Fibroblast of lung (primary cell): ENCODE results near the gene CABP7. TPM values are rescaled to one million over a fixed set of nuclear protein-coding genes. Genes with fewer than 3 reads are reported as not detected.
"Not testable (repeated sequence)": the region's sequence is repeated elsewhere in the genome, so short reads cannot be mapped to it uniquely, and the experiment has no call there.

Source experiments
- DNase-seq, 2 donors: peaks; one replicate each; pipeline versions ENCODE4 v3.0.0 to v3.0.0-alpha.2; 2010; ENCODE audit warnings: low read depth in 2 of 2
- H2AFZ ChIP-seq: 2 replicates; pipeline ENCODE4 v1.5.1; 2012; ENCODE audit warnings: low read length, control low read depth, inconsistent platforms
- H3K27ac ChIP-seq: 2 replicates; pipeline ENCODE4 v1.5.1; 2011; ENCODE audit warnings: low read length, control low read depth; ENCODE audit not compliant: insufficient read depth
- H3K27me3 ChIP-seq: 2 replicates; pipeline ENCODE4 v1.5.1; 2011; ENCODE audit warnings: mild to moderate bottlenecking, low read length; ENCODE audit not compliant: control insufficient read depth, insufficient read depth
- H3K36me3 ChIP-seq: 2 replicates; pipeline ENCODE4 v1.5.1; 2011; ENCODE audit warnings: low read length; ENCODE audit not compliant: control insufficient read depth, insufficient read depth
- H3K4me1 ChIP-seq: 2 replicates; pipeline ENCODE4 v1.5.1; 2011; ENCODE audit warnings: low read length; ENCODE audit not compliant: control insufficient read depth, insufficient read depth; ENCODE audit errors: extremely low read depth
- H3K4me2 ChIP-seq: 2 replicates; pipeline ENCODE4 v1.5.1; 2011; ENCODE audit warnings: low read length, control low read depth; ENCODE audit not compliant: insufficient read depth; ENCODE audit errors: extremely low read depth
- H3K4me3 ChIP-seq, 4 experiments: fragments of 200-600 bp in 1 of 4; sonication (generic) in 1 of 4; replicated peaks in 1 of 4; 2 replicates each; pipeline ENCODE4 v1.5.1; 2011 to 2016; ENCODE audit warnings: low read length in 4 of 4, low read depth in 3 of 4, mild to moderate bottlenecking in 3 of 4, control low read depth in 2 of 4, inconsistent platforms in 1 of 4, mixed read lengths in 1 of 4; ENCODE audit not compliant: insufficient read depth in 1 of 4; ENCODE audit errors: control extremely low read depth in 1 of 4
- H3K79me2 ChIP-seq: 2 replicates; pipeline ENCODE4 v1.5.1; 2012; ENCODE audit warnings: mild to moderate bottlenecking, low read length, inconsistent platforms; ENCODE audit not compliant: control insufficient read depth, insufficient read depth
- H3K9ac ChIP-seq: 2 replicates; pipeline ENCODE4 v1.5.1; 2011; ENCODE audit warnings: mild to moderate bottlenecking, low read length, control low read depth; ENCODE audit not compliant: insufficient read depth
- H3K9me3 ChIP-seq: 2 replicates; pipeline ENCODE4 v1.5.1; 2012; ENCODE audit warnings: low read depth, low read length; ENCODE audit not compliant: control insufficient read depth, insufficient read depth
- H4K20me1 ChIP-seq: 2 replicates; pipeline ENCODE4 v1.5.1; 2011; ENCODE audit warnings: low read length; ENCODE audit not compliant: control insufficient read depth, insufficient read depth; ENCODE audit errors: extremely low read depth
- CTCF ChIP-seq, 2 donors: IDR thresholded peaks in 1 of 2; conservative IDR thresholded peaks in 1 of 2; 1 replicate in 1 of 2; 2 replicates in 1 of 2; pipeline ENCODE4 v1.5.1; 2011 to 2012; ENCODE audit warnings: low read length in 2 of 2, control low read depth in 1 of 2, inconsistent platforms in 1 of 2, low read depth in 1 of 2, mild to moderate bottlenecking in 1 of 2
- EZH2 ChIP-seq: IDR thresholded peaks from 2 replicates; pipeline ENCODE4 v1.5.1; 2012; ENCODE audit warnings: low read length, control low read depth, mild to moderate bottlenecking; ENCODE audit errors: missing control alignments
- polyA plus RNA-seq, 2 donors: library from polyadenylated mRNA; depleted of rRNA in 1 of 2; stranded (reverse) in 1 of 2; unstranded in 1 of 2; fragments of >200 nt; gene quantifications; 2 replicates each; pipeline ENCODE4 v1.2.1, GENCODE V29; 2011 to 2012; ENCODE audit warnings: missing spikeins in 1 of 2
- total RNA-seq: library from RNA; depleted of rRNA; stranded (reverse); fragments of >200 nt; gene quantifications from 2 replicates; pipeline ENCODE4 v1.2.1, GENCODE V29; 2014

CABP7 gene
- total and polyA plus RNA-seq, 2 donors (not counting 1 experiment from before 2014, with no cell fraction given): not detected

GRCh38 chr22:29751669-29752068 lies 31.9 kb downstream of the CABP7 start:
- H3K9ac ChIP-seq: no peak overlapping the region
- no peak overlapping the region for H3K4me2 ChIP-seq
- no peaks in the 10 kb centered on the region for H3K27me3 ChIP-seq
- DNase-seq: no peak
- no peaks in the 10 kb centered on the region for H3K9me3 ChIP-seq
- H2AFZ ChIP-seq: no peak overlapping the region
- no peaks in the 10 kb centered on the region for H3K79me2 ChIP-seq
- no peak overlapping the region for H3K27ac ChIP-seq
- H4K20me1 ChIP-seq: no peaks in the 10 kb centered on the region
- H3K4me3 ChIP-seq: no peak overlapping the region
- no peaks in the 10 kb centered on the region for H3K36me3 ChIP-seq
- TF ChIP-seq CTCF (conservative IDR thresholded peaks at IDR 0.05 in 1 of 2, IDR thresholded peaks at IDR 0.05 in 1 of 2; ENCODE audit: low read depth in 1 of 2, low read length in 2 of 2) (no peak), EZH2 (no peak)
- no peaks in the 10 kb centered on the region for H3K4me1 ChIP-seq

- Histone ChIP-seq H3K27ac (no peak overlapping the region), H3K4me3 (no peak overlapping the region), H4K20me1 (no peaks in the 10 kb centered on the region), H3K4me2 (no peak overlapping the region), H3K9ac (no peak overlapping the region), H2AFZ (no peak overlapping the region), H3K36me3 (no peaks in the 10 kb centered on the region), H3K9me3 (no peaks in the 10 kb centered on the region), H3K79me2 (no peaks in the 10 kb centered on the region), H3K4me1 (no peaks in the 10 kb centered on the region), H3K27me3 (no peaks in the 10 kb centered on the region)
- no peak for TF ChIP-seq CTCF (conservative IDR thresholded peaks at IDR 0.05 in 1 of 2, IDR thresholded peaks at IDR 0.05 in 1 of 2; ENCODE audit: low read depth in 1 of 2, low read length in 2 of 2)
- TF ChIP-seq EZH2: no peak
- DNase-seq: no peak
Measured at GRCh38 chr22:29753808-29754657, 34.2 kb downstream of the CABP7 start.

GRCh38 chr22:29754658-29755395 lies 35.0 kb downstream of the CABP7 start:
- not testable (repeated sequence) for H3K36me3 ChIP-seq, H3K79me2 ChIP-seq, DNase-seq

More at GRCh38 chr22:29754658-29755395, 35.0 kb downstream of the CABP7 start:
- H3K9ac ChIP-seq, H2AFZ ChIP-seq, H4K20me1 ChIP-seq, H3K27me3 ChIP-seq, H3K4me3 ChIP-seq, H3K4me2 ChIP-seq, H3K27ac ChIP-seq, H3K4me1 ChIP-seq, H3K9me3 ChIP-seq: not testable (repeated sequence)
